Upper lobe of right lung (tissue), 1 donor: ENCODE results near the gene HS6ST3. TPM values are rescaled to one million over a fixed set of nuclear protein-coding genes. Genes with fewer than 3 reads are reported as not detected.

Experiments used
- ATAC-seq: fragments of 200-7000 bp; cut with Tn5 transposase; one replicate; pipeline ENCODE4 v1.9.1; 2020; ENCODE audit warnings: mild to moderate bottlenecking, moderate library complexity
- DNase-seq: peaks from one replicate; pipeline ENCODE4 v3.0.0-alpha.2; 2020
- H3K27ac ChIP-seq: fragments of 200-600 bp; one replicate; pipeline ENCODE4 v1.8.0; 2022
- H3K27me3 ChIP-seq: fragments of 200-600 bp; one replicate; pipeline ENCODE4 v1.8.0; 2022; ENCODE audit warnings: mild to moderate bottlenecking
- H3K36me3 ChIP-seq: fragments of 200-600 bp; one replicate; pipeline ENCODE4 v1.8.0; 2022
- H3K4me1 ChIP-seq: fragments of 200-600 bp; one replicate; pipeline ENCODE4 v1.8.0; 2022
- H3K4me3 ChIP-seq: fragments of 200-600 bp; one replicate; pipeline ENCODE4 v1.8.0; 2022; ENCODE audit warnings: mild to moderate bottlenecking
- H3K9me3 ChIP-seq: fragments of 200-600 bp; one replicate; pipeline ENCODE4 v1.8.0; 2022
- intact Hi-C: fragments of 100-400 bp; cut with DNase I; formaldehyde crosslinking; loops from one replicate; pipeline ENCODE4 v1.11.0; 2022
- total RNA-seq: library from RNA; stranded (reverse); fragmentation: NEBNext Ultra II Directional; extraction: Animal tissue kit (Norgen Biotek cat#: 25700); gene quantifications from one replicate; pipeline ENCODE4 v1.2.1, GENCODE V29; 2021
- TF ChIP-seq, protein P1 (sequence below): fragments of 200-600 bp; IDR thresholded peaks from one replicate; pipeline ENCODE4 v1.8.0; 2022; ENCODE audit warnings: antibody characterized with exemption
- donor health status: DM: no; HTN: yes; CAD: no; lungs with severe emphysema.

HS6ST3 gene
- total RNA-seq, 1 donor from 2014 or later: not detected

DNA sequence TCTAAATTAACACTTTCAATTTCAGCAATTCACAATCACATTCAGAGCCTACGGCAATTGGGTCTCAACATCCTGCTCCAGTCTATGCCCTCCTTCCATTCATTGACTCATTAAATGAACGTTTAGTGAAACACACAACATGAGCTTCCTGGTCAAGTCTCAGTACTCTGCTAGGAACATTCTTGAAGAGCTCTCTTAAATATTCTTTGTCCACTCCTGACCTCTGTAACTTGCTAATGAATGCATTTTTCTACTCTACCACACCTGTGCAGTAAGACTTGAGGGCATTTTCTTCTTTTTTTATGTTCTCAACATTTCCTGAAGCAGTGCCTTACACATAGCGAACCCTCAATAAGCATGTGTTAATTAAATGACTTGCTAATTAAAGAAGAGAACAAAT, 735.7 kb downstream of the HS6ST3 start:
- intact Hi-C loops: no loop called here
- Histone ChIP-seq H3K9me3 (no peaks in the 10 kb centered on the region), H3K36me3 (no peaks in the 10 kb centered on the region), H3K27me3 (no peaks in the 10 kb centered on the region), H3K27ac (no peak overlapping the region), H3K4me3 (no peak overlapping the region), H3K4me1 (no peaks in the 10 kb centered on the region)
- DNase-seq (no peak), ATAC-seq (peak; percentile 38)
- TF ChIP-seq, protein P1, sequence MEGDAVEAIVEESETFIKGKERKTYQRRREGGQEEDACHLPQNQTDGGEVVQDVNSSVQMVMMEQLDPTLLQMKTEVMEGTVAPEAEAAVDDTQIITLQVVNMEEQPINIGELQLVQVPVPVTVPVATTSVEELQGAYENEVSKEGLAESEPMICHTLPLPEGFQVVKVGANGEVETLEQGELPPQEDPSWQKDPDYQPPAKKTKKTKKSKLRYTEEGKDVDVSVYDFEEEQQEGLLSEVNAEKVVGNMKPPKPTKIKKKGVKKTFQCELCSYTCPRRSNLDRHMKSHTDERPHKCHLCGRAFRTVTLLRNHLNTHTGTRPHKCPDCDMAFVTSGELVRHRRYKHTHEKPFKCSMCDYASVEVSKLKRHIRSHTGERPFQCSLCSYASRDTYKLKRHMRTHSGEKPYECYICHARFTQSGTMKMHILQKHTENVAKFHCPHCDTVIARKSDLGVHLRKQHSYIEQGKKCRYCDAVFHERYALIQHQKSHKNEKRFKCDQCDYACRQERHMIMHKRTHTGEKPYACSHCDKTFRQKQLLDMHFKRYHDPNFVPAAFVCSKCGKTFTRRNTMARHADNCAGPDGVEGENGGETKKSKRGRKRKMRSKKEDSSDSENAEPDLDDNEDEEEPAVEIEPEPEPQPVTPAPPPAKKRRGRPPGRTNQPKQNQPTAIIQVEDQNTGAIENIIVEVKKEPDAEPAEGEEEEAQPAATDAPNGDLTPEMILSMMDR: no peak

DNA sequence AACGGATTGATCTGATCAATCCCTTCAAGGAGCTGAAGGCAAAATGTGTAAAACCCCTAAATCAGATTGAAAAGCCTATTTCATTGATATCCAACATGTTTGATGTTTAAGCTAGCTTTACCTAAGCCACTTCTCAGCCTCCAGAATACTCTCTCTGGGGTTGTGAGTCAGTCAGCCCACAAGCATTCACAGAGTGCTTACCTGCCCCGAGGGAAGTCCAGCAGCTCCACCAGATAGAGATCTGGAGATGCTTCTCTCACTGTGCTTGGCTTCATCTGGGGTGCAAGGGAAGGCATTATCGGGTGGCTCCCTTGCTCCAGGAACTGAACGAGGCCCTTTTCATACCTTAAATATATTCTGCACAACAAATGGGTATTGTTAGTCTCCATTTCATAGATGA, 744.7 kb downstream of the HS6ST3 start:
- intact Hi-C loops: no loop called here

DNA sequence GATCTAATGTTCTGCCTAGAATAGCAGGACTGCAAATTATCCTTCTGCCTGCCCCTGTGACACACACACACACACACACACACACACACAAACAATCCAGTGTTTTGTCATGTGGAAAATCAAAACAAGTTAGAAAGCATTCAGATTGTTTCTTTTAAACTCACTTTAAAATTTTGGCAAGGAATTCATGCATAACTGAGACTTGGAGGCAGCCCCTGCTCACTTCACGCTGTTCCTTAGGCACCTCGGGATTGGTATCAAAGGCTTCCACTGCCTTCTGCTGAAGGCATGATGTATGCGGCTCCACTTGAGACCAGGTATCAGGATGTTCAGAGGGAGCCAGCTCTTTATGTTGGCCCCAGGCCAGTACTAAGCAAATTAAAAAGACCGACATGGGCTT, 745.6 kb downstream of the HS6ST3 start:
- Histone ChIP-seq H3K9me3 (no peaks in the 10 kb centered on the region), H3K27me3 (no peaks in the 10 kb centered on the region), H3K4me3 (no peak overlapping the region), H3K27ac (no peak overlapping the region), H3K36me3 (no peaks in the 10 kb centered on the region), H3K4me1 (no peaks in the 10 kb centered on the region)
- intact Hi-C loops: no loop called here
- DNase-seq (no peak), ATAC-seq (no peak)
- TF ChIP-seq, protein P1: no peak

More for the DNA sequence above, 744.7 kb downstream of the HS6ST3 start:
- Histone ChIP-seq H3K36me3 (no peaks in the 10 kb centered on the region), H3K27ac (no peak overlapping the region), H3K4me1 (no peaks in the 10 kb centered on the region), H3K27me3 (no peaks in the 10 kb centered on the region), H3K4me3 (no peak overlapping the region), H3K9me3 (no peaks in the 10 kb centered on the region)
- ATAC-seq (no peak), DNase-seq (no peak)
- TF ChIP-seq, protein P1: no peak

DNA sequence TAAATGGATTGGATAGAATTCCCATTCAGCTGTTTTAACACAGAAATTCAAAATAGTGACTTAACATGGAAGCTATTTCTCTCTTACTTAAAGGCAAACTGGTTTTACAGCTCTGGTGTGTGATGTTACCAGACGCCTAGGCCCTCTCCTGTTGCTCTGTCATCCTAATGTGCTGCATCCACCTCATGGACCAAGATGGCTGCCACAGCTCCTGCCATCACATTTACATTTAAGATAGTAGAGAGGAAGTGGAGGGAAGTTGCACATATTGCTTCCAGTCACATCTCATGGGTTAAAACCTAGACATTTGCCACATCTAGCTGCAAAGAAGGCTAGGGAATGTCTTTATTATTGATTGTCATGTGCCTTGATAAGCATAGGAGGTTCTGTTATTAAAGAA, 746.8 kb downstream of the HS6ST3 start:
- ATAC-seq (no peak), DNase-seq (no peak)
- Histone ChIP-seq H3K4me1 (no peaks in the 10 kb centered on the region), H3K36me3 (no peaks in the 10 kb centered on the region), H3K9me3 (no peaks in the 10 kb centered on the region), H3K27me3 (no peaks in the 10 kb centered on the region), H3K27ac (no peak overlapping the region), H3K4me3 (no peak overlapping the region)
- TF ChIP-seq, protein P1: no peak
- intact Hi-C loops: no loop called here

DNA sequence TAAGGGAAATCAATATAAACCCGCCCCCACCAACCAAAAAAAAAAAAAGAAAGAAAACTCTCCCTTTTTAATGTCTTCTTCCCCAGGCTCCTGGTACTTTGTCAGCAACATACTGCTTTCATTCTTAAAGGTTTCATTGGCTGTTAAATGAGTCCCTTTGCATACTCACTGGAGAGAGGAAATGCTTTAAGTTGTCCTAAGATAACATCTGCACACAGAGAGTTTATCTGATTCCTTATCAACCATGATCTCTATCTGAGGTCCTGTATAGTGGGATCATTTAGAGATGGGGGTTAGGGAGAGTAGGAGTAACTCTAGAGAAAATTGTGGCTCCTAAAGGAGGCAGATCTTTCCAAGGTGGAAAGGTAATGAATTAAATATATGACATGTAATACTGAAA, 747.9 kb downstream of the HS6ST3 start:
- H3K27ac ChIP-seq: no peak overlapping the region
- H3K27me3 ChIP-seq: no peaks in the 10 kb centered on the region
- H3K36me3 ChIP-seq: no peaks in the 10 kb centered on the region
- H3K9me3 ChIP-seq: no peaks in the 10 kb centered on the region
- DNase-seq (no peak), ATAC-seq (no peak)
- intact Hi-C loops: no loop called here
- TF ChIP-seq, protein P1: no peak
- no peak overlapping the region for H3K4me3 ChIP-seq
- no peaks in the 10 kb centered on the region for H3K4me1 ChIP-seq

DNA sequence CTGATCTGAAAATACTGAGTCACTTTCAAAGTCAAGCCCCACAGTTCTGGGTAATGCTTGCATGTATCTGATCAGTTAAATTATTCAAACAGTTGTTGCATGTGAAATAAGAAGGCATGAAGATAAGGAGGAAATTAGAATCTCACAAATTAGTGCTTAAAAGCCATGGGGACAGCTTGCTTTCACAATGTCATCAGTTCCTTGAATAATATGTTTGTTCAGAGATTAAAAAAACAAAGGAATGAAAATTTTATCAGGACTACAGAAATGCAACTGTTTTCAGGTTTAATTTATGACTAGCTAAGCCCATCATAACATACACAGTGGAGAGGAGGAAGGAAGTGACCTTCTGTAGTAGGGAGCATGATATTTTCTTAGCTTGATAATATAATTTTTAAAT, 754.3 kb downstream of the HS6ST3 start:
- H3K36me3 ChIP-seq: no peaks in the 10 kb centered on the region
- H3K4me3 ChIP-seq: no peak overlapping the region
- ATAC-seq (no peak), DNase-seq (no peak)
- TF ChIP-seq, protein P1: no peak
- H3K4me1 ChIP-seq: no peaks in the 10 kb centered on the region
- intact Hi-C loops: no loop called here
- no peaks in the 10 kb centered on the region for H3K27me3 ChIP-seq
- H3K27ac ChIP-seq: no peak overlapping the region
- no peaks in the 10 kb centered on the region for H3K9me3 ChIP-seq
